Fibroblast of skin of scalp (primary cell): ENCODE results near the gene TAX1BP3.

Experiments
- DNase-seq: peaks from one replicate; pipeline ENCODE4 v3.0.0-alpha.2; 2013

The TAX1BP3 gene

GRCh38 chr17:3657874-3658783 is 10.2 kb downstream of the TAX1BP3 start:
- DNase-seq = no peak

- DNase-seq = no peak
Measured at GRCh38 chr17:3657588-3657869, 10.8 kb downstream of the TAX1BP3 start.

- DNase-seq = no peak
Measured at GRCh38 chr17:3656755-3657587, 11.4 kb downstream of the TAX1BP3 start.

- no peak for DNase-seq
Measured at GRCh38 chr17:3656353-3656752, 12.0 kb downstream of the TAX1BP3 start.

GRCh38 chr17:3655766-3656165 is 12.6 kb downstream of the TAX1BP3 start:
- DNase-seq = no peak

- peak; percentile 65 for DNase-seq
Measured at GRCh38 chr17:3647769-3648555, 20.4 kb downstream of the TAX1BP3 start.

GRCh38 chr17:3647251-3647650 is 21.1 kb downstream of the TAX1BP3 start:
- no peak for DNase-seq

GRCh38 chr17:3645310-3645709 is 23.1 kb downstream of the TAX1BP3 start:
- no peak for DNase-seq

- no peak for DNase-seq
Measured at GRCh38 chr17:3643889-3644349, 24.5 kb downstream of the TAX1BP3 start.

- DNase-seq = no peak
Measured at GRCh38 chr17:3641717-3642486, 26.5 kb downstream of the TAX1BP3 start.

GRCh38 chr17:3641014-3641413 is 27.4 kb downstream of the TAX1BP3 start:
- no peak for DNase-seq

- DNase-seq = no peak
Measured at GRCh38 chr17:3639981-3640596, 28.3 kb downstream of the TAX1BP3 start.

GRCh38 chr17:3636908-3637373 is 31.4 kb downstream of the TAX1BP3 start:
- no peak for DNase-seq

- DNase-seq = peak; percentile 97
Measured at GRCh38 chr17:3636154-3636907, 32.0 kb downstream of the TAX1BP3 start, which contains the start of the genes CTNS and SHPK. Gene CTNS (plus strand): TSS chr17:3636760. CDS start chr17:3640207, 3,447 bp downstream. Gene SHPK (minus strand): TSS chr17:3636250. CDS start chr17:3636219, 31 bp downstream.

GRCh38 chr17:3635474-3636153 is 32.8 kb downstream of the TAX1BP3 start:
- DNase-seq = no peak

- DNase-seq = no peak
Measured at GRCh38 chr17:3632287-3632686, 36.1 kb downstream of the TAX1BP3 start.

- no peak for DNase-seq
Measured at GRCh38 chr17:3630781-3631180, 37.6 kb downstream of the TAX1BP3 start.

GRCh38 chr17:3627769-3628167 is 40.6 kb downstream of the TAX1BP3 start:
- no peak for DNase-seq

GRCh38 chr17:3626831-3627768 is 41.3 kb downstream of the TAX1BP3 start:
- no peak for DNase-seq
